ENCODE measurements around the gene SYT7.

The SYT7 gene

DNA sequence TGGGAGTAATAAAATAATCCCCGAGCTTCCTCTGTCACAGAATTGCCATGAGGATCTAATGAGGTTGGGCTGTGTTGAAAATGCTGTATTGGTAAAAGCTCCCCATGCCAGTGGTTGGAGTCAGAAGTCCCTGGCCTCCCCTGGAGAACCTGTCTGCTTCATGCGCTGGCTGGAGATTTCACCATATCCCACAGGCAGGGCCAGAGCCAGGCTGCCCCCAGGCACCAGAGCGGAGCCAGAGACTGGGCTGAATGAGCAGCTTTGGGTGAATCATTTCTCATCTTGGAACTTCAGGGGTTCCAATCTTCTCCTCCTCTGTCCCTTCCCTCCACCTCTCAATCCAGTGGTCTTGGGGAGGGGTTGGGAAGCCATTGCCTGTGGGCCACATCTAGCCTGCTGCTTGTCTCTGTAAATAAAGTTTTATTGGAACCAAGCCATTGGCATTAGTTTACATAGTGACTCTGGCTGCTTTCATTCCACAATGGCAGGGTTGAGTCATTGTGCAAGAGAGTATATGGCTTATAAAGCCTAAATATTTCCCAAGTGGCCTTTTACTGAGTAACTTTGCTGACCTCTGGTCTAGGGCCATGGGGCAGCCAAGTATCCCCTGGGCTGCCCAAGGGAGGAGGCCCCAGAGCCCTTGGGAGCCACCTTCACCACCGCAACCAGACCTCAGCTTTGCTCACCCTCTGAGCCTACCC lies 37.1 kb downstream of the SYT7 start:
- DNase-seq (ENCODE audit: low read depth, low spot score): no peak

DNA sequence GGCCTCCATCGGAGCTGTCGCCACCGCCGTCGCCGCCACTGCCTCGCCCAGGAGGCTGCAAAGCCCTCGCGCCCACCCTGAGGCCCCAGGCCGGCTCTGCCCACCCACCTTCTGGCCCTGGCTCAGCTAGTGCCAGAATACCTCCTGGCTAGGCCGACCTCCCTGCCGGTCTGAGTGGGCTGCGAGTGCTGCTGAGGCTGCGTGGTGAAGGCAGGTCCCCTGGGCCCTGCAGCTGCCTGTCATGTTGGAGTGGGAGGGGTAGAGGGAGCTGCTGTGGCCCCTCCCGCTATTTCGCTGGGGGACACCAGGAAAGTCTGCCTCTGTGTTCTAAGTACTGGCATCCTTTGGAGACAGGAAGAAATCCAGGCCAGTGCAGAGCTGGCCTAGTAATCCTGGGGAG lies 38.2 kb downstream of the SYT7 start:
- H3K4me3 ChIP-seq (ENCODE audit: low read length): no peak overlapping the region
- DNase-seq (ENCODE audit: low read depth, low spot score): no peak

More for the DNA sequence above, 37.1 kb downstream of the SYT7 start:
- H3K4me3 ChIP-seq (ENCODE audit: low read length): no peak overlapping the region

- no peak for DNase-seq (ENCODE audit: low read depth, low spot score)
Observed at GRCh38 chr11:61542024-61542461, 38.8 kb downstream of the SYT7 start.

DNA sequence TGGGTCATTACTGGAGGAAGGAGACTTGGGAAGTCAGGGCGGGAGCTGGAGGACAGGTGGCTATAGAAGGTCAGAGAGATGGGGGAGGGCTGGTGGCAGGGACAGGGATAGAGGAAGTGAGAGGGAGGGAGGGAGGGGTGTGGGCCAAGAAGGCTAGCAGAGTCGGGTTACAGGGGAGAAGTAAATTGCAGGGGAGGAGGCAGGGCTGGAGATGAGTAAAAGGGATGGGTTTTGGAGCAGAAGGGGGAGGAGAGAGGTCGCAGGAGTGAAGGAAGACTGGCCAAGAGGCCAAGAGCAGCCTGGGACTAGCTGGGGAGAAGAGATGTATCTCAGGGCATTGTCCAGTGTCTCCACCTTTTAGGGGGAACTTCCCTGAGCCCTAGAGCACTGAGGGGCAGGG lies 39.3 kb downstream of the SYT7 start:
- no peak for DNase-seq (ENCODE audit: low read depth, low spot score)

More at GRCh38 chr11:61542024-61542461, 38.8 kb downstream of the SYT7 start:
- H3K4me3 ChIP-seq (ENCODE audit: low read length): no peak overlapping the region

GRCh38 chr11:61540528-61540927 lies 40.3 kb downstream of the SYT7 start:
- no peak for DNase-seq (ENCODE audit: low read depth, low spot score)
- no peak overlapping the region for H3K4me3 ChIP-seq (ENCODE audit: low read length)

More for the DNA sequence above, 39.3 kb downstream of the SYT7 start:
- no peak overlapping the region for H3K4me3 ChIP-seq (ENCODE audit: low read length)

DNA sequence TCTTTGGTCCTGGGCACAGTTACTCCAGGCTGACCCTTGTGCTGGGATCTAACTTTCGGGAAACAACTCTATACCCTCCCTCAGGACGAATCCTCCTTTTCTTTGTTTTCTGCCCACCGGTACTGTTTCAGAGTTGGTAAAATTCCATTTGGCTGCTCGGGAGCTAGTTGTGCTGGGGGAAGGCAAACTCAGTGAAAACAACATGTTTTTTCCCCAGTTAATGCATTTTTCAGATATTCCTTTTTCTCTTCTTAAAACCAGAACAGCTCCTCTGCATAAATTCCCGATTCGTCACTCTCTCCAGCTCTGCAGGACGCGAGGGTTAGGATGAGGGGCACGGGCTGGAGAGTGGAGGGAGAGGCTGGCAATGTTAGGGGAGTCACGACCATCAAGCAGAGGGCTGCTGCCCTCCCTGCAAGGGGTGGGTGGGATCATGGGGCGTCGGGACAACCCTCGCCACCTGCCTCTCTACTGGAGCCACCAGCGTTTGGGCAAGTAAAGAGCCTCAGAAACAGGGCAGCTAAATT lies 41.0 kb downstream of the SYT7 start:
- no peak overlapping the region for H3K4me3 ChIP-seq (ENCODE audit: low read length)
- DNase-seq (ENCODE audit: low read depth, low spot score): no peak

GRCh38 chr11:61539006-61539405 lies 41.9 kb downstream of the SYT7 start:
- no peak overlapping the region for H3K4me3 ChIP-seq (ENCODE audit: low read length)
- DNase-seq (ENCODE audit: low read depth, low spot score): no peak

- no peak for DNase-seq (ENCODE audit: low read depth, low spot score)
- no peak overlapping the region for H3K4me3 ChIP-seq (ENCODE audit: low read length)
Observed at GRCh38 chr11:61538636-61538961, 42.3 kb downstream of the SYT7 start.

GRCh38 chr11:61537326-61537725 lies 43.5 kb downstream of the SYT7 start:
- no peak for DNase-seq (ENCODE audit: low read depth, low spot score)
- no peak overlapping the region for H3K4me3 ChIP-seq (ENCODE audit: low read length)

GRCh38 chr11:61536676-61537270 lies 44.1 kb downstream of the SYT7 start:
- no peak for DNase-seq (ENCODE audit: low read depth, low spot score)
- no peak overlapping the region for H3K4me3 ChIP-seq (ENCODE audit: low read length)

DNA sequence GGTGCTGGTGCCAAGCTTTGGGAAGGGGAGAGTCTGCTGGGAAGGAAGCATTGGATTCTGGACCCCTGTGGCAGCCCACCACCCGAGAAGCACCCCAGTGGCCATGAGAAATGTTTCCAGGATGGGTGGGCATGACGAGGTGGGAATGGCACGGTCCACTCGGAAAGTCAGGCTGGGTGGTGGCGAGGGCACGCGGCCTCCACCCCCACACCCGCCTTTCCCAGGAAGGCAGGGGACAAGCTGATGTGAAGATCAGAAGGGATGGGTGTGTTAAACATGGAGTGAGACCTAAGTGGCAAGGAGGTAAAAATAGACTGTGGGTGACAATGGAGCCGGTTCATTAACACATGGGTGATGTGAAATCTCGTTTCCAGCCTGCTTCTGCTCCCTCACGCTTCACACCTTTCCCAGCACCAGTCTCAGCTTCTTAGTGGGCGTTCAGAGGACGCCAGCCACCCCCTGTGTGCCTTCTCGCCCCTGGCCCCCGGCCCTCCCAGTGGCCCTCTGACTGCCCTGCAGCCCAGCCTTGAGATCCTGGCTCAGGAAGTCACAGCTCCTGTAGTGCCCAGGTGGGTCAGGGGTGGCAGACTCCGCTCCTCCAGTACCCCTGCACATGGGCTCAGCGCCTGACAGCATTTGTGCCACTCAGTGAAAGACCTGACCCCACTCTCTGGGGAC lies 44.7 kb downstream of the SYT7 start:
- no peak for DNase-seq (ENCODE audit: low read depth, low spot score)
- H3K4me3 ChIP-seq (ENCODE audit: low read length): no peak overlapping the region

DNA sequence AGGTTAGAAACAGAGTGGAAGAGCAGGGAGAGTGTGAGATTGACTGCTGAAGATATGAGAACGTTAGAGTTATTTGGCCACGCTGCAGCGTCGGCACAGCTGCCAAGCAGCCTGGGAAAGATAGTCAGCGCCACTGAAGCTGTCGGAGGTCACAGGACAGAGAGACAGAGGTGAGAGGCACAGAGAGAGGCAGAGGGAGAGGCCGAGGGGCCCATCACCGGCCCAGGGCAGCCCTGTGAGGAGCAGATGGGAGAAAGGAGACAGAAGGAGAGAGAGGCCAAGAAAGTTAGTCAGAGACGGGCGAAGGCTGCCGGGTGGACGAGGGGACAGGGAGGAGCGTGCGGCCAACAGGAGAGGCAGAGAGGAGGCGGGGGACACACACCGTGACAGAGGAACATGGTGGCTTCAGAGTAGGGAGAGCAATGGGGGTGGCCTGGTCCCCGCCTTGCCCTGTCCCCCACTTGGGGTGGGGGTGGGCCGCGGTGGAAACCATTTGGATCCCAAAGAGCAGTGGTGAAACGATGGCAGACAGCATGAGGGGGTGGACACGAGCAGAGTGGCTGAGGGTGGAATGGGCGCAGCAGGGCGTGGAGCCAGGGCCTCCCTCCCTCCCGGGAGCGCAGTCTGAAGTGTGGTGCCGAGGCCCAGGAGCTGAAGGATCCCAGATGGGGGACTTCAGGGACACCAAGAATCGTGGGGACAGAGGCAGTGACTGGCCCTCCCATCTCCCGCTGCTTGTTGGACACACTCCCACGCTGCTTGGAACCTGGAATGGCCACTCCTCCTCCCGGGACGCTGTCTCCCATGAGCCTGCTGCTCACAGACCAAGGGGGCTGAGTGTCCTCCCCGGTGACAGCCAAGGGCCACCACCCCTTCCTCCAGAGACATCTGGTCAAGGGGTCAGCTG lies 45.7 kb downstream of the SYT7 start:
- H3K4me3 ChIP-seq (ENCODE audit: low read length): no peak overlapping the region
- DNase-seq (ENCODE audit: low read depth, low spot score): no peak

DNA sequence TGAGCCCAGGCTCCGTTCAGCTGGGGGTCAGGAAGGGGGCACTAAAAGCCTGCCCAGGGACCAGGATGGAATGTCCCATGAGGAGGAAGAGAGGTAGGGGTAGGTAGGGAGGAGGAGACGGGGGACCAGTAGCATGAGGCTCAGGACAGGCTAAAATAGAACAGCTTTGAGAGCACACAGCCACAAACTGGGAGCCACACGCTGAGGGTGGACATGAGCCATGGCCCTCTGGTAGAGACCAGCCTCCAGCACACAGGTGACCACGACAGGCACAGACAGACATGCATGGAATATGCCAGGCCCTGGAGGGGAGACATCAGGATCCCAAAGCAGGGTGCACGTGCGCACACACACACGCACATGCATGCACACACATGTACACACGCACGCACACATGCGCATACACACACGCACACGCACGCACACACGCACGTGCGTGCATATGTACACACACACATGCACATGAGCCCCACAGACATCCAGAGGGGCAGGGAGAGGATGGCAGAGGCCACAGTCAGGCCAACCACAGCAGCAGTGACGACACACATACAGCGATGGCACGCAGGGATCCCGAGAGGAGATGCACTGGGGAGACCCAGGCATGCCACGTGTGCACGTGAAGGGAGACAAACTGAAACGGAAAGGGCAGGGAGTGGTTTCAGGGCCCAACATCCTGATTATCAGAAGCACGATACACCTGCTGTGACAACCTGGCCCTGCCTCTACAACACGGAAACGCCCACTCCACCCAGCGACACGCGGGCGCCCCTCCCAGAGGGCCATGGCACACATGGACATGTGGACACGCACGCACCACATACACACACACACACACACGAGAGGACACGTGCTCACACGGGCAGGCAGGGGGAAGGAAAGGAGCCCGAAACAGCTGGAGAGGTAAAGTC lies 46.6 kb downstream of the SYT7 start:
- no peak overlapping the region for H3K4me3 ChIP-seq (ENCODE audit: low read length)
- no peak for DNase-seq (ENCODE audit: low read depth, low spot score)

DNA sequence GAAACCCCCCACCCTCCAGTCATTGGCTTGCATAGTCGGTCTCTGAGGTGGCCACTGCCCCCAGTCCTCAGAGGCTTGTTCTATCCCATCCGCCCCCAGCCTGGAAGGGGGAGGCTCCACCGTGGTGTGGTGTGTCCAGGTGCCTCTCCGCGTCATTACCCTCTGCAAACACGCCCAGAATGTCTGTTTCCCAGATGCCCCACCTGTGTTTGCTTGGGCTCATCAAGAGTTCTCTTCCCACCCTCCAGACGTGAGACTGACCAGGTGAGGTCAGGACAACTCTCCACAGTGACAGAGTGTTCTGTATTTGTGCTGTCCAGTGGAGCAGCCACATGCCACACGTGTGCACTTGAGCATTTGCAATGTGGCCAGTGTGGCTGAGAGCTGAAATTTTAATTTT lies 47.5 kb downstream of the SYT7 start:
- H3K4me3 ChIP-seq (ENCODE audit: low read length): no peak overlapping the region
- no peak for DNase-seq (ENCODE audit: low read depth, low spot score)

GRCh38 chr11:61533039-61533375 lies 47.9 kb downstream of the SYT7 start:
- no peak overlapping the region for H3K4me3 ChIP-seq (ENCODE audit: low read length)
- no peak for DNase-seq (ENCODE audit: low read depth, low spot score)

- no peak for DNase-seq (ENCODE audit: low read depth, low spot score)
- no peak overlapping the region for H3K4me3 ChIP-seq (ENCODE audit: low read length)
Observed at GRCh38 chr11:61532134-61533038, 48.5 kb downstream of the SYT7 start.

DNA sequence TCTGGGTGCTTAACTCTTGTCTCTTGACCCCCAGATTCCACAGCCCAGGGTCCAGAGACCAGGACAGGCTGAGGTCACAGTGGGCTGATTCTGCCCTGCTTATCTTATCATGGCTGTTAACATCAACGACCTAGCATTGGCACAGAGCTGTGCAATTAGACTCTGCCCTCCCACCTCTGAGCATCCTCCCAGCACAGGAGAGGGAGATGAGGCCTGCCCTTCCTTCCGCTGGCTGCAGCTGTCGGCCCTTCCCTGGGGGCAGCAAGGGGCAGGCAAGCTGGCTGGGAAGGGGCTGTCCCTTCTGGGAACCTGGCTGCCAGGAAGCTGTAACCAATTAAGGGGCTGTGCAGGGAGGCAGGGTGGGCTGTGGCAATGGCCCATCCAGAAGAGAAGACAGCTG lies 49.8 kb downstream of the SYT7 start:
- DNase-seq (ENCODE audit: low read depth, low spot score): no peak

More for the DNA sequence above, 49.8 kb downstream of the SYT7 start:
- no peak overlapping the region for H3K4me3 ChIP-seq (ENCODE audit: low read length)

Data from Jurkat, Clone E6-1 (cell line).